ENCODE measurements around the gene MLLT6.

- TF ChIP-seq POLR2AphosphoS5 (IDR thresholded peaks at IDR 0.05) (peak; percentile 64 to 74 (median 71)), CTCF (IDR thresholded peaks at IDR 0.05 in 8 of 11, conservative IDR thresholded peaks at IDR 0.05 in 3 of 11) (peak in 2 of 11 experiments; percentile 26 to 36)
Observed at GRCh38 chr17:38703742-38704605, 1.1 kb upstream of the MLLT6 start.
